LNCAP (cell line): ENCODE results near the gene PRTN3.

Source experiments
- TF ChIP-seq, protein P1 (sequence below): fragments of 450-650 bp; IDR thresholded peaks from 2 replicates; pipeline ENCODE4 v1.5.1; 2017; ENCODE audit warnings: mild to moderate bottlenecking

Gene PRTN3, protein sequence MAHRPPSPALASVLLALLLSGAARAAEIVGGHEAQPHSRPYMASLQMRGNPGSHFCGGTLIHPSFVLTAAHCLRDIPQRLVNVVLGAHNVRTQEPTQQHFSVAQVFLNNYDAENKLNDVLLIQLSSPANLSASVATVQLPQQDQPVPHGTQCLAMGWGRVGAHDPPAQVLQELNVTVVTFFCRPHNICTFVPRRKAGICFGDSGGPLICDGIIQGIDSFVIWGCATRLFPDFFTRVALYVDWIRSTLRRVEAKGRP

DNA sequence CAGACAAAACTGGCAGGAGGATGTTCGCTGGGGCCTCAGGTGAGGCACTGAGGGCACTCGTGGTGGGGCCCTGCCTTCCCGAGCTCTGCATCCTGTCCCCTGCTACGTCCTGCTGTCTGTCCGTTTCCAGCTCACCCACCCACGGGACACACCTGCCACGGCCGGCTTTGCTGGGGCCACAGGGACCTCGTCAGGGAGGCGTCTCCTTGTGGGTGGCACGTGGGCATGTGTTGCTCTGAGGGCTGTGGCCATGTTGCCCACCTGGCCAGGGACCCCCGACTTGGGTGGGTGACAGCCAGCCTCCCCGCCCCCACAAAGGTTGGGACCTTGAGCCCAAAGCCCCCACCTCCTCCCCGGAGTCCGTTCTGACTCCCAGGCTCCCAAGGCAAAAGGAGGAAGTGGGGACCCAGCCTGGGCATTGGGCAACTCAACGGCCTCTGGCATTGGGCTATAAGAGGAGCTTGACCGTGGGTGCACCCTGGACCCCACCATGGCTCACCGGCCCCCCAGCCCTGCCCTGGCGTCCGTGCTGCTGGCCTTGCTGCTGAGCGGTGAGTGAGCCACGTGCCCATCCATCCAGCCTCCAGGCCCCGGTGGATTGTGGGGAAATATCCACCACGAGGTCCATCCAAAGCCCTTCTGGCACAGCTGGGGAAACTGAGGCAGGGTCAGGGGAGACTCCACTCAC, at the start of gene PRTN3:
Gene PRTN3, plus strand, starts transcription at position 481 of the 688 bp plus-strand sequence. Its CDS starts 10 bp downstream, at position 491.
- TF ChIP-seq, protein P1, sequence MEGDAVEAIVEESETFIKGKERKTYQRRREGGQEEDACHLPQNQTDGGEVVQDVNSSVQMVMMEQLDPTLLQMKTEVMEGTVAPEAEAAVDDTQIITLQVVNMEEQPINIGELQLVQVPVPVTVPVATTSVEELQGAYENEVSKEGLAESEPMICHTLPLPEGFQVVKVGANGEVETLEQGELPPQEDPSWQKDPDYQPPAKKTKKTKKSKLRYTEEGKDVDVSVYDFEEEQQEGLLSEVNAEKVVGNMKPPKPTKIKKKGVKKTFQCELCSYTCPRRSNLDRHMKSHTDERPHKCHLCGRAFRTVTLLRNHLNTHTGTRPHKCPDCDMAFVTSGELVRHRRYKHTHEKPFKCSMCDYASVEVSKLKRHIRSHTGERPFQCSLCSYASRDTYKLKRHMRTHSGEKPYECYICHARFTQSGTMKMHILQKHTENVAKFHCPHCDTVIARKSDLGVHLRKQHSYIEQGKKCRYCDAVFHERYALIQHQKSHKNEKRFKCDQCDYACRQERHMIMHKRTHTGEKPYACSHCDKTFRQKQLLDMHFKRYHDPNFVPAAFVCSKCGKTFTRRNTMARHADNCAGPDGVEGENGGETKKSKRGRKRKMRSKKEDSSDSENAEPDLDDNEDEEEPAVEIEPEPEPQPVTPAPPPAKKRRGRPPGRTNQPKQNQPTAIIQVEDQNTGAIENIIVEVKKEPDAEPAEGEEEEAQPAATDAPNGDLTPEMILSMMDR = no peak

DNA sequence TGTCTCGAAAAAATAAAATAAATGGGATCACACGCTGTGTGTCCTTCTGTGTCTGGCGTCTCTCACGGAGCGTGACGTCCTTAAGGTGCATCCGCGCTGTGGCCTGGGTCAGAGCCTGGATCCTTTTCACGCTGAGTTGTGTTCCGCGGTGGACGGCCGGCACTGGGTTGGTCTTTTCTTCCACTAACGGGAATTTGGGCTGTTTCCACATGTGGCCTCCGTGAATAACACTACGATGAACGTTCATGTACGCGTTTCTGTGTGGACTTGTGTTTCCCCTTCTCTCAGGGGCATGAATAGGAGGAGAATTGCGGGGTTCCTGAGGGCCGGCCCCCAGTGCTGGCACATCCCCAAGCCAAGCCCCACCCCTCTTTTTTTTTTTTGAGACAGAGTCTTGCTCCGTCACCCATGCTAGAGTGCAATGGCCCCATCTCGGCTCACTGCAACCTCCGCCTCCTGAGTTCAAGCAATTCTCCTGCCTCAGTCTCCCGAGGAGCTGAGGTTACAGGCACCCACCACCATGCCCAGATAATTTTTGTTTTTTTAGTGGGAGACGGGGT, 49.7 kb upstream of the PRTN3 start:
- TF ChIP-seq, protein P1 = no peak

DNA sequence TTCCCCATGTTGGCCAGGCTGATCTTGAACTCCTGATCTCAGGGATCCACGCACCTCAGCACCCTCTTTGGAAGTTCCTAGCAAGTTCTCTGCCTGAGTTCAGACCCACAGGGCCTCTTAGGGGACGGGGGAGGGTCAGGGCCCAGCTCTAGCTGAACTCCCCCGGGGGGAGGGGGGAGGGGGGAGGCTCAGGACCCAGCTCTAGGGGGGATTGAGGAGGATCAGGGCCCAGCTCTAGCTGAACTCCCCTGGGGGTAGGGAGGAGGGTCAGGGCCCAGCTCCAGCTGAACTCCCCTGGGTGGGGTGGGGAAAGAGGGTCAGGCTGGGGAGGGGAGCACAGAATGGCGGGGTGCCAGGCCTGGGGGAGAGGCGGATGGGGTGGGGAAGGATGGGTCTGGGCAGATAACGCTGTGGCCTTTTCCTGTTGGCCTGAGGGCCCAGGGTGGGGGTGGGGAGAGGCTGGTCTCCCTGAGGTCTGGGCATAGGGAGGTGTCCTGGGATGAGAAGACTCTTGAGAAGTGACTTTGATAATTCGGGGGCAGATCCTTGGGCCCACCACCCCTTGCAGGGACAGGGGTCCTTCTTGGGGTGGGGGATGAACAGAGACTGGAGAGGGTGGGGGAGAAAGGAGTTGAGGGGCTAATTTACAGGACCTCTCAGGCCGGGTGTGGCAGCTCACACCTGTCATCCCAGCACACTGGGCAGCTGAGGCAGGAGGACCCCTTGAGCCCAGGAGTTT, 49.1 kb upstream of the PRTN3 start:
- TF ChIP-seq, protein P1 = no peak

DNA sequence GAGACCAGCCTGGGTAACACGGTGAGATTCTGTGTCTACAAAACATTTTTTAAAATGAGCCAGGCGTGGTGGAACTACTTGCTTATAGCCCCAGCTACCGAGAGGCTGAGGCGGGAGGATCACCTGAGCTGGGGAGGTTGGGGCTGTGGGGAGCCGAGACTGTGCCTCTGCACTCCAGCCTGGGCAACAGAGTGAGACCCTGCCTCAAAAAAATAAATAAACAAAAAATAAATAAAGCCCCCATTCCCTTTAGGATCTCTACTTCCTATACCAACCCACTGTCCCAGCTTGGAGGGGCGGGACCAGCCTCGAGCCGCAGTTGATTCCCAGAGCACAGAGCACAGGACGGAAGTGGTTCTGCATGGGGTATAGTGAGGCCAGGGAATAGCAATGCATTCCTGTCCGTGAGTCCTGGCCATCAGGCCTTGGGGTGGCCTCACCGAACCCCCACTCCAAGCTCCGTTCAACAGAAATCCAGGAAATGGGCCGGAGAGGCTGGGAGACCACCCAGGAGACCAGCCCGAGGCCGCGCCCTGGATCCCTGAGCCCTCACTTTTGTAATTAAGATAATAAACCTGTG, 48.4 kb upstream of the PRTN3 start:
- TF ChIP-seq, protein P1 = no peak

DNA sequence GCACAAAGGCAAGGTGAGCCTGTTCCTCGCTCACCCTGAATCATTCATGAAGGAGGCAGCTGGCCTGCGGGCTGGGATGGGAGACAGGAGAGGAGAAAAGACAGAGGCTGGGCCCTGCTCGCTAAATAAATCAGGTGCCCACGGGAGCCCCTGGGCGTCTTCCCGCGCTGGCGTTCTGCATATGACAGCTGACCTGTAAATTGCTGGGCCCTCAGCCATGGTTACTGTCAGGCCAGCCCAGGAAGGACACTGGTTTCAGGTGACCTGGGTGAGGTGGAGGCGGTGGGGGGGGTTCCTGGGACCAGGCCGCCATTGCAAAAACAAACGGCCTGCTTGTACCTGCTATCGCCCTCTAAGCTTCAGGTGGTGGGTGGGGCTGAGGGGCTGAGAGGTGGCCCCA, 47.0 kb upstream of the PRTN3 start:
- TF ChIP-seq, protein P1 = no peak

DNA sequence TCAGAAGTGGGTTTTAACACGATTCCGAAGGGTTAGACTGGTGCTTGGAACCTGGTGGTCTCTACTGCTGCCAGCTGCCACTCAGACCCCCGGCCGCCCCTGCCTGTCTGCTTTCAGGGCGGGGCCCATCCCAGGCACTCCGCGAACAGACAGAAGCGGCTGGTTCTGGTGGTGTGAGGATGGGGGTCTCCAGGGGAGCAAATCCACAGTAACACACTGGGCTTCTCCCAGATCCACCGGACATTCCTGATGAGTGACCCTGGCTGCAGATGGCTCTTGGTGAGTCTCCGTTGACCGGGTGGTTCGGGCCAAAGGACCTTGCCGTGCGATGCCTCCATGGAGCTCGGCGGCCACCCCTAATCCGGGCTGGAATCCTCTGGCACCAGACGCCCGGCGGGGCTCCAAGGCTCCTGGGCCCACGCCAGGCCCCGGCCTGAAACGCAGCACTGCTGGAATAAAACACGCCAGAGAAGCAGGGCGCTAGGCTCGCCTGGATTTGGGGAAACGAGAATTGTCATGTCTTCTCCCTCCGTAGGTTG, 45.7 kb upstream of the PRTN3 start:
- TF ChIP-seq, protein P1 = no peak
